GM19468 (cell line): ENCODE data around the gene UPK1B.
A peak's percentile ranks its signal among the peaks of the same experiment; 100 is the strongest.

ENCODE experiments used
- ATAC-seq: cut with Tn5 transposase; IDR thresholded peaks from one replicate; pipeline ENCODE4 v1.9.1; 2021; ENCODE audit warnings: mild to moderate bottlenecking, moderate library complexity, moderate number of reproducible peaks; ENCODE audit not compliant: unreplicated experiment; ENCODE audit errors: extremely low read depth

Gene UPK1B

GRCh38 chr3:119175872-119176756, 2.7 kb downstream of the UPK1B start:
- no peak for ATAC-seq

DNA sequence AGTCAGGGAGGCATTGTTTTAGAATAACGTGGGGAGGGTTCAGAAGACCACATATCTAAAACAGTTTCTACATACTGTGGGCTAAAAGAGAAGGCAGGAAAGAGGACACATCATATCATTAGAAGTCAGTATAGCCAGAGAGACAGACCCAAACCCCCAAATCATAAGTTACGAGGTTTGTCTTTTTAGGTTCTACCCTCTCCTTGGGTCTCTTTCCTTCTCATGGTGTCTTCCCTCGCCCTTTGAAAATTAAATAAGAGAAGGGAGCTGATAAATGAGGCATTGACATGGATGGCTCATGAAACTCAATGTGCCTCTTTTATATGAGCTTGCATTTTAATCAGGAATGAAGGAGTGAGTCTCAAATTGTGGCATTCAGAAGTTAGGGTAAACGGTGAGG, 3.4 kb downstream of the UPK1B start:
- no peak for ATAC-seq

- no peak for ATAC-seq
These were observed 3.9 kb downstream of the UPK1B start for GRCh38 chr3:119177321-119177720.

DNA sequence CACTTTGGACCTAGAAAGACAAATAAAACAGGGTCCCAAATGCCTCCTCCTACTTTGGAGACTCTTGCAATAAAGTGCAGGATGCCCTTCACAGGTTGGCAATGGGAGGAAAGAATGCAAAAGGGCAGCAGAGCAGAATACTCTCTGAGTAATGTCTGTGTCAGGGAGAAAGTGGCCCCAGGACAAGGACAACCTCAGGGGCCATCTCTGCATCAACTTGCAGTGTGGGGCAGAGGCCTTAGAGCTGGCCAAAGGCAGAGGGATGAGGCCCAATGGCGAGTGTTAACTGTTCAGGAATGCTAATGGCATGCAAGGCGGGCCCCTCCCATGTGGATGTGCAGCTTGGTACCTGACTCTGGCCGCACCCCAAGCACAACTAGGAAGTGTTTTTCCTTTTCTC, 8.4 kb downstream of the UPK1B start:
- no peak for ATAC-seq

GRCh38 chr3:119184111-119184510, 10.7 kb downstream of the UPK1B start:
- ATAC-seq = no peak

- no peak for ATAC-seq
These were observed 11.6 kb downstream of the UPK1B start for GRCh38 chr3:119184796-119185570.

GRCh38 chr3:119187266-119187665, 13.9 kb downstream of the UPK1B start:
- ATAC-seq = no peak

- no peak for ATAC-seq
These were observed 18.4 kb downstream of the UPK1B start for GRCh38 chr3:119191800-119192199.

DNA sequence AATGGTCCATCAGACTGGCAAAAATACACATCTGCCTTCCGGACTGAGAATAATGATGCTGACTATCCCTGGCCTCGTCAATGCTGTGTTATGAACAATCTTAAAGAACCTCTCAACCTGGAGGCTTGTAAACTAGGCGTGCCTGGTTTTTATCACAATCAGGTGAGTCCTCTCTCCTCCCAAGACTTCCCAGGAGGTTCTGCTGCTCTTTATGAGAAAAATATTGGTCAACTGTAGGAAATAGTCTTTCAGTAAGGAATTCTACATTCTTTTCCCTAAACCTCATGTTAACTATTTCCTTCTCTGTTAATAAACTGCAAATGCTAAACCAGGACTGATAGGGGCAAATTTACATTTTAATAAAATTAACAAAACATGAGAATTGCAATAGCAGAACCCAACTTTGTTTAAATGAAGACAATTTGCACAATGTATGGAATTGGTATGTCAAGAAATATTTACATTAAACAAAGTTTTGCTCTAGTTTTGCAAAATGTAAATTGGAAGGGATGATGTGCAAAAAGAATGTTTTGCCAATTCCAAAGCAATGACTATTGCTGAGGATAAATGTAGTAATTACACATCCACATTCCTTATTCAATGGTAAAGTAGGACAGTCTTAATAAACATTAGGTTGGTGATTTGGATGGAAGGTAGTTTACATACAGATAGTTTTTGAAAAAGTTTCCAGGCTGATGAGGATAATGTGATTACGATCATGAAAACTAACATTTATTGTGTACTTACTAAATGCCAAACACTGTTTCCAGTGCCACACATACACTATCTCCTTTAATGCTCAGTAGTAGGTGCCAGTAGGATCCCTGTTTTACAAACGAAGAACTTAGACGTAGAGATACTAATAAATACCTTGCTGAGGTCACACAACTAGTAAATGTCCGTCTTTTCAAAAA, 21.1 kb downstream of the UPK1B start:
- ATAC-seq = no peak

DNA sequence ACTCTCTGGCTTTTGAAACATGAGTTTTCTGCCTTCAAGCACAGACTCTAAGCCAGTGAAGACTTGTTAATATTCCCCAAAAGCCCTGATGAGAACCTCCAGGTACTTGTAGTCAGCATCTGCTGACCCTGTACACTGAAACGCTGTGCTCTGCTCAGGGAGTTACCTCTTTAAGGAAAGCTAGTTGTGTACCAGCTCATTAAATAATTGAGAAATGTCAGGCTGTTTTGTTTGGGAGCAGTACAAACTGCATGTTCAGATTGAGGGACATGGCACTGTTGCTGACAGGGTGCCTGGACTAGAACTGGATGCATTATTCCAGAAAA, 21.7 kb downstream of the UPK1B start:
- ATAC-seq = no peak

DNA sequence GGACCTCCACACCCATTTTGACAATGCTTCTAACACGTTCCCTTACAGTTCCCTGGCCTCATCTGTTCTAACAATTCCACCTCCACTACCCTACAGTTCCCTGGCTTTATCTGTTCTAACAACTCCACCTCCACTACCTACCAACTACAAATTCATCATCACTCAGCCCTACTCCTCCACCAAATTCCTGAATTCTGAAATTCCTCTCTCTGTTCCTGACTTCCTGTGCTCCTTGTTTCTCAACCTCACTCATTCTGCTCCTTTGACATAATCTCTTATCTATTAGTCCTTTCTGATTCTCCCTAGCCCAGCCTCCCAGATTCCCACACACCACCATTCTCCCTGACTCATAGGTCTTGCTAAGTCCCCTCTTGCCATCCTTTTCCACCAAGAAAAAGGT, 22.5 kb downstream of the UPK1B start:
- ATAC-seq = no peak

DNA sequence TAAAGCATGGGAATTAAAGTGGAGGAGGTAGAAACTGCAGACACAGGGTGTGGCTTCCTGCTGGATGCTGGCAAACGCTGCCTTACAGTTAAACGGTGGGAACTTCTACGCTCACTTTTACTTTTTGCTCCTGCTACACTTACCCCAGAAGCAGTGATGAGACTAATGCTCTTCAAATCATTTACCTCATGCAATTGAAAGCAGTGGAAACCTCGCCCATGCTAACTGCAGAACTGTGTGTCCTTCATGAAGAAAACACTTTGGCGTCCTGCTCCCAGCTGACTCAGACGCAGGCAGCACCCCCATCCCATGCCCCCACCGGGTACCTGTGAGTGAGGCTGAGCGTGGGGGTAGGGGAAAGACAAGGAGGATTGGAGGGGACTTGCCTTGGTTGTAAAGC, 31.8 kb downstream of the UPK1B start:
- ATAC-seq = no peak

DNA sequence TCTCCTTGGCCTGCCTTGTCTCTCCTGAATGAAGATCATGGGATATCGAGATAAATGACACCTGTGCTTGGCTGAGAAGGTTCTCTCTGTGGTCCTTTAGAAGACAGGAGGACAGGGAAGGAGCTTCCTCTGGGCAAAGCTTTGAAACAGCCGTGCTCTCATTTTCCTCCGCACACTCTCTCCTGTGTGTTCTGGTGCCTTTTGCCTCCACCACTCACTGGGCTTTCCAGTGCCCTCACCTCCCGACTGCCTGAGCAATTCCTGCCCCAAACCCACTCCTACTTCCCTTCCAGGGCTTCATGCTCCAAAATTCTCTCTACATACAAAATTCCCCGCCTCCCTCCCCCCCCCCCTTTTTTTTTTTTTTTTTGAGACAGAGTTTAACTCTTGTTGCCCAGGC, 32.3 kb downstream of the UPK1B start:
- no peak for ATAC-seq

GRCh38 chr3:119206611-119207511, 33.5 kb downstream of the UPK1B start:
- no peak for ATAC-seq

DNA sequence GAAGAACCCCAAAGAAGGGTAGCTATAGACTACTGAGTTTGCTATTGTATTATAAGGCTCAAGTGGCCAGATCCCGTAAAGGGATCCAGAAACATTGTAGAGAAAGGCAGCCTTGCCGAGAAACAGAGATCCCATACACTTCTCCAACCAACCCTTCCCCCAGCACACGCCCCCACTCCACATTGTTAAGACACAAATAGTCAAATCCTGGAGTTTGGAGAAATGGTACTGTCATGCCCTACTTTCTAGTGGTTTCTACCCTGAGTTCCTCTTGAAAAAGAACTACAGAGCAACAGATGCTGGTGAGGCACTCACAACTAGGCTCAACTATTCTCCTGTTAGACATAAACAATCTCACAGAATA, 34.1 kb downstream of the UPK1B start:
- ATAC-seq = no peak

GRCh38 chr3:119211193-119211592, 37.8 kb downstream of the UPK1B start:
- no peak for ATAC-seq

- ATAC-seq = no peak
These were observed 38.4 kb downstream of the UPK1B start for GRCh38 chr3:119211803-119212202.

- ATAC-seq = peak; percentile 99
These were observed 45.7 kb downstream of the UPK1B start for GRCh38 chr3:119219069-119219468.

DNA sequence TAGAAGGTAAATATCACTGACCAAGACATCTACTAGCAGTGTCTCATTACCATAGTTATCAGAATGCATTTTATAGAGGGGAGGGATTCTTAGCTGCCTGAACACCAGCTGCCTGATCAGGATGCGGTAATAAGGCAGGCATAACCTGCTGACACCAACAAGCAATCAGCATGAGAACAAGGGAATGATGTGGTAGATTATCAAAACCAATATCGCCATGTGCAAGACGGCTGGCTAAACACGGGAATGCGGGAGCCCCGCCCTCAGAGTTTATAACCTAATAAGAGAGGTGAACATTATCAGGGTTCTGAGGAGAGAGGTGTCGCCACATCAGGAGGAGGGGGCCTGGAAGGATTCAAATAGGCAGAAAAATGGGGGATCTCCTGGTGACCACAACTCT, 46.8 kb downstream of the UPK1B start:
- no peak for ATAC-seq
